ENCODE results near the gene CTDSPL2. TPM values are rescaled to one million over a fixed set of nuclear protein-coding genes. Genes with fewer than 3 reads are reported as not detected.
A peak's percentile ranks its signal among the peaks of the same experiment; 100 is the strongest.

Gene CTDSPL2
- 46.6 and 79.8 TPM in 2 replicates for total RNA-seq
- polyA plus RNA-seq, result 23.4 and 37.5 TPM in 2 replicates

DNA sequence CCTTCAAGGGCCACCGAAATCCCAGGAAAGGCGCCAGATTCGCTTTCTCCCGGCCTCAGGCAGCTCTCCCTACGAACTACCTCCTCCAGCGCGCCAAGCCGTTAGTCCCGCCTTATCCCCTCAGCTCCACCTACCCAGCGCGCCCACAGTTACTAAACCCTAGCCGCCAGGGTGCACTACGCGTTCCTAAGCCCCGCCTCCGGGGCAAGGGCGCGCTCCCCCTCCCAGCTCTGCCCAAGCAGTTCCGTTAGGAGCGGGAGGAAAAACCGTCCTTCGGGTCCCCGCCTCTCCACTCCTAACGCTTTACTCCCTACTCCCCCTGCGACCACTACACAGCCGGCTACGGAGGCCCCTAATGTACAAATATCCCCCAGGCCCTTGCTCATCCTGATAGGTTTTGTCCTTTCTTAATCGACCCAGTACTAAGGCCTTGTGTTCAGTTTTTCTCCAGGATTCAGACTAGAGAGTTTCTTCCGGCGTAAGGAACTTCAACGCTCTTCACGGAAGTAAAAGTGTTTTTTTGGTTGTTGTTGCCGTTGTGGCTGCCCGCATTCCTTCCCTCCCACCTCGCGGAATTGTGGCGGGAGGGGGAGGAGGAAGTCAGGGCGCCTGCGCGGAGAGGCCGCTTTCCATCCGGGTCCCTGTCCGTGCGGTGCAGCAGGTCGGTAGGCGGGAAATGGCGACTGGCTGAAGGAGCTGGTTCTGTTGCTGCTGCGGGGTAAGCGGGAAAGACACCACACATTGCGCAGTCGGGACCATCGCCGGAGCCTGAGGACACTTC is at the start of gene CTDSPL2:
CTDSPL2 (plus strand) TSS at position 655 of the 781 bp plus-strand sequence. CDS start 31,386 bp downstream, outside the sequence.
- peak within 1 kb of the TSS; percentile 99 for H3K27ac ChIP-seq
- H3K9me3 ChIP-seq (ENCODE audit: low read depth), result no peaks in the 10 kb centered on the region
- peak within 1 kb of the TSS; percentile 67 for H3K4me3 ChIP-seq
- TF ChIP-seq, protein P1, sequence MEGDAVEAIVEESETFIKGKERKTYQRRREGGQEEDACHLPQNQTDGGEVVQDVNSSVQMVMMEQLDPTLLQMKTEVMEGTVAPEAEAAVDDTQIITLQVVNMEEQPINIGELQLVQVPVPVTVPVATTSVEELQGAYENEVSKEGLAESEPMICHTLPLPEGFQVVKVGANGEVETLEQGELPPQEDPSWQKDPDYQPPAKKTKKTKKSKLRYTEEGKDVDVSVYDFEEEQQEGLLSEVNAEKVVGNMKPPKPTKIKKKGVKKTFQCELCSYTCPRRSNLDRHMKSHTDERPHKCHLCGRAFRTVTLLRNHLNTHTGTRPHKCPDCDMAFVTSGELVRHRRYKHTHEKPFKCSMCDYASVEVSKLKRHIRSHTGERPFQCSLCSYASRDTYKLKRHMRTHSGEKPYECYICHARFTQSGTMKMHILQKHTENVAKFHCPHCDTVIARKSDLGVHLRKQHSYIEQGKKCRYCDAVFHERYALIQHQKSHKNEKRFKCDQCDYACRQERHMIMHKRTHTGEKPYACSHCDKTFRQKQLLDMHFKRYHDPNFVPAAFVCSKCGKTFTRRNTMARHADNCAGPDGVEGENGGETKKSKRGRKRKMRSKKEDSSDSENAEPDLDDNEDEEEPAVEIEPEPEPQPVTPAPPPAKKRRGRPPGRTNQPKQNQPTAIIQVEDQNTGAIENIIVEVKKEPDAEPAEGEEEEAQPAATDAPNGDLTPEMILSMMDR (IDR thresholded peaks at IDR 0.05; ENCODE audit: low read depth, low read length), result peak; percentile 48
- H3K27me3 ChIP-seq, result no peaks in the 10 kb centered on the region
- DNase-seq (ENCODE audit: low read depth in 1 of 2, low spot score in 1 of 2), result peak; percentile 100
- H3K36me3 ChIP-seq, result no peaks in the 10 kb centered on the region
- peaks cover 8% of the 10 kb centered on the region for H3K4me1 ChIP-seq (ENCODE audit: low read depth)

DNA sequence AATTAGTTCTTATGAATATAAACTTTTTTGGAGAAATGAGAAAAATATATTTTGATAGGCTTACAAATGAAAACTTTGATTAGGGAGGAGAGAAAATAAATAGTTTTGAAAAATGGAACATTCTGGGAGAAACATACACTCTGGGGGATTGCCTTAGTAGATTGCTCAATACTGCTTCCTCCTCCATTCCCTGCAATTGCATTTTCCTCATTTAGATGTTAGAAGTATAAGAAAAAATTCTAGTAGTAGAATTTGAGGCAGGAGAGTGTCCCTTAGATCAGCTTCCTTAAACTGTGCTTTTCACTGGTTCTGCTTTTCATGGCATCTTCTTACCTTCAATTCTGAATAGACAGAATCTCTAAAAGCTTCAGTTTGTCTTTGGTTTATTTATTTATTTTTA is 46.2 kb upstream of the CTDSPL2 start:
- TF ChIP-seq, protein P1 (IDR thresholded peaks at IDR 0.05; ENCODE audit: low read depth, low read length), result no peak
- Histone ChIP-seq H3K36me3 (peaks cover 16% of the 10 kb centered on the region), H3K4me3 (no peak overlapping the region), H3K27me3 (no peaks in the 10 kb centered on the region), H3K4me1 (ENCODE audit: low read depth) (no peaks in the 10 kb centered on the region), H3K9me3 (ENCODE audit: low read depth) (no peaks in the 10 kb centered on the region), H3K27ac (no peak overlapping the region)
- DNase-seq (ENCODE audit: low read depth in 1 of 2, low spot score in 1 of 2), result peak in 1 of 2 donors; percentile 66

- TF ChIP-seq, protein P1 (IDR thresholded peaks at IDR 0.05; ENCODE audit: low read depth, low read length), result no peak
These were observed 42.0 kb upstream of the CTDSPL2 start for GRCh38 chr15:44385344-44385942.

DNA sequence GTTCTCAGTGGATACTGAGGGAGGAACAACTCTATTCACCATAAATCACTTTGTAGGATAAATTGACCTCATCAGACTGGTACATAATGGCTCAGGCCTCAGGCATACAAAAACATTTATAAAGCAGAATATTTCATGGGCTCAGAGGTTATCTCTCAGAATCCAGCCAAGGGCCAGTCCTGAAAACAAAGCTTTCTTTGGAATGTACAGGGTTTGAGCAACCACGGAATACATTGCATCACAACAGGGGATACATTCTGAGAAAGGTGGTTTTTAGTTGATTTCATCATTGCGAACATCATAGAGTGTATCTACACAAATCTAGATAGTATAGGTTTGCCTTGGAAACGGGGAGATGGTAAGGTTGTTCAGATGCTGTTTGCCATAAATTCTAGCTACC is 33.4 kb upstream of the CTDSPL2 start:
- peak in 1 of 2 donors; percentile 77 for DNase-seq (ENCODE audit: low read depth in 1 of 2, low spot score in 1 of 2)
- TF ChIP-seq, protein P1 (IDR thresholded peaks at IDR 0.05; ENCODE audit: low read depth, low read length), result no peak
- H3K27me3 ChIP-seq, result no peaks in the 10 kb centered on the region
- H3K4me3 ChIP-seq, result no peak overlapping the region
- H3K9me3 ChIP-seq (ENCODE audit: low read depth), result no peaks in the 10 kb centered on the region
- no peak overlapping the region for H3K27ac ChIP-seq
- H3K4me1 ChIP-seq (ENCODE audit: low read depth), result no peaks in the 10 kb centered on the region
- H3K36me3 ChIP-seq, result peaks cover 2% of the 10 kb centered on the region

More at GRCh38 chr15:44385344-44385942, 42.0 kb upstream of the CTDSPL2 start:
- H3K4me1 ChIP-seq (ENCODE audit: low read depth), result no peaks in the 10 kb centered on the region
- H3K4me3 ChIP-seq, result no peak overlapping the region
- peaks cover 10% of the 10 kb centered on the region for H3K36me3 ChIP-seq
- H3K27me3 ChIP-seq, result no peaks in the 10 kb centered on the region
- H3K9me3 ChIP-seq (ENCODE audit: low read depth), result no peaks in the 10 kb centered on the region
- peak in 1 of 2 donors; percentile 2 for DNase-seq (ENCODE audit: low read depth in 1 of 2, low spot score in 1 of 2)
- no peak overlapping the region for H3K27ac ChIP-seq

DNA sequence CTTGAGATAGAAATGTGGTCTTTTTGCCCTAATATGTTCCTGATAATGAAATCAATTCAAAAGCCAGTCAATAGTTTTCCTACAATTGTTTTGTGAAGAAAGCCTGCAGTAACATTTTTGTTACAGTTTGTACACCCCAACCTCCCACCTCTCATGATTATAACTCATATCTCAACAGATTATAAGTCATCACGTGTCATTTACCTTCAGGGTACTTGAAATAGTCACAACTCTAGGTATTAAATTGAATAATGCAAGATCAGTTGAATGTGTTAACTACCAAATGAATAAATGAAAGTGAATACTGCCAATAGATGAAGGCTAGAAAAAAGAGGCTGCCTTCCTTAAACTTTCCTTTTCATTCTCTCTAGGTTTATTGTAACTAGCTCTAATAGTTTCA is 32.9 kb upstream of the CTDSPL2 start:
- no peak for DNase-seq (ENCODE audit: low read depth in 1 of 2, low spot score in 1 of 2)
- Histone ChIP-seq H3K4me1 (ENCODE audit: low read depth) (no peaks in the 10 kb centered on the region), H3K27ac (no peak overlapping the region), H3K4me3 (no peak overlapping the region), H3K27me3 (no peaks in the 10 kb centered on the region), H3K36me3 (peaks cover 2% of the 10 kb centered on the region), H3K9me3 (ENCODE audit: low read depth) (no peaks in the 10 kb centered on the region)
- TF ChIP-seq, protein P1 (IDR thresholded peaks at IDR 0.05; ENCODE audit: low read depth, low read length), result no peak
